HCT116 (cell line): ENCODE results near the gene C13orf46. TPM values are rescaled to one million over a fixed set of nuclear protein-coding genes. Genes with fewer than 3 reads are reported as not detected.

Experiments
- ATAC-seq: fragments of 200-7000 bp; cut with Tn5 transposase; 2 replicates; pipeline ENCODE4 v1.9.1; 2020; ENCODE audit warnings: mild to moderate bottlenecking, moderate library complexity
- BruUV-seq: library from RNA; stranded (reverse); fragments of 400-500 nt; replicated peaks from 2 replicates; lab custom pipeline; 2021; lab: Mats Ljungman, UMichigan
- CTCF ChIA-PET: fragments of 300-600 bp; sonication (Branson Sonifier 250); formaldehyde crosslinking; loops from one replicate; lab custom pipeline; 2021; ENCODE audit warnings: antibody characterized with exemption; lab: Charles Lee
- POLR2A ChIA-PET: fragments of 300-600, 350-600 bp; sonication (Branson Sonifier 250); formaldehyde crosslinking; loops from one replicate; lab custom pipeline; 2021; ENCODE audit warnings: antibody characterized with exemption; lab: Charles Lee
- RAD21 ChIA-PET, 2 experiments: fragments of 300-600 bp; sonication (Branson Sonifier 250); formaldehyde crosslinking; loops; one replicate each; lab custom pipeline; 2023; ENCODE audit warnings: low total read pairs in 2 of 2; ENCODE audit not compliant: uncharacterized antibody in 2 of 2, unreplicated experiment in 2 of 2, low non-redundant PET in 1 of 2; lab: Charles Lee
- DNase-seq: peaks from one replicate; pipeline ENCODE4 v3.0.0-alpha.2; 2010; ENCODE audit warnings: low read depth, low spot score
- H2AFZ ChIP-seq: fragments of 200-600 bp; shearing (Covaris generic), sonication (generic); 2 replicates; pipeline ENCODE4 v1.6.1; 2017; ENCODE audit warnings: low read depth, mixed run types, mixed read lengths, antibody characterized with exemption, low read length; ENCODE audit not compliant: poor library complexity, severe bottlenecking
- H3K27ac ChIP-seq: 2 replicates; pipeline ENCODE4 v1.5.1; 2012; ENCODE audit warnings: low read depth, low read length
- H3K27me3 ChIP-seq: fragments of 200-600 bp; sonication (generic); 2 replicates; pipeline ENCODE4 v1.6.1; 2016; ENCODE audit warnings: mixed run types, low read length, mixed read lengths; ENCODE audit not compliant: insufficient read depth
- H3K36me3 ChIP-seq, 2 experiments: fragments of 200-500 bp in 1 of 2; fragments of 200-600 bp in 1 of 2; sonication (Bioruptor generic) in 1 of 2; sonication (generic) in 1 of 2; 2 replicates each; pipeline versions ENCODE4 v1.5.1 to v1.6.1; 2014 to 2016; ENCODE audit warnings: low read length in 2 of 2, inconsistent platforms in 1 of 2, mixed read lengths in 1 of 2, mixed run types in 1 of 2; ENCODE audit not compliant: insufficient read depth in 2 of 2, control insufficient read depth in 1 of 2
- H3K4me1 ChIP-seq, 2 experiments: fragments of 200-600 bp in 1 of 2; sonication (generic) in 1 of 2; 2 replicates each; pipeline versions ENCODE4 v1.5.1 to v1.6.1; 2012 to 2017; ENCODE audit warnings: low read length in 2 of 2, inconsistent platforms in 1 of 2, mild to moderate bottlenecking in 1 of 2, mixed read lengths in 1 of 2, mixed run types in 1 of 2, moderate library complexity in 1 of 2; ENCODE audit not compliant: insufficient read depth in 2 of 2, control insufficient read depth in 1 of 2
- H3K4me2 ChIP-seq: fragments of 200-600 bp; sonication (generic); 2 replicates; pipeline ENCODE4 v1.6.1; 2017; ENCODE audit warnings: mixed run types, low read length, mixed read lengths
- H3K4me3 ChIP-seq, 2 experiments: fragments of 200-600 bp in 1 of 2; sonication (generic) in 1 of 2; replicated peaks in 1 of 2; 2 replicates each; pipeline ENCODE4 v1.5.1; 2011 to 2016; ENCODE audit warnings: low read length in 2 of 2, control low read depth in 1 of 2, low read depth in 1 of 2, mild to moderate bottlenecking in 1 of 2, mixed read lengths in 1 of 2, mixed run types in 1 of 2
- H3K79me2 ChIP-seq: fragments of 200-600 bp; sonication (generic); 2 replicates; pipeline ENCODE4 v1.6.1; 2017; ENCODE audit warnings: mild to moderate bottlenecking, mixed run types, low read length, moderate library complexity, mixed read lengths; ENCODE audit not compliant: insufficient read depth
- H3K9ac ChIP-seq: fragments of 200-600 bp; sonication (generic); 2 replicates; pipeline ENCODE4 v1.6.1; 2016; ENCODE audit warnings: low read length, mixed read lengths
- H3K9me2 ChIP-seq: fragments of 200-600 bp; sonication (generic), shearing (Covaris generic); 2 replicates; pipeline ENCODE4 v1.6.1; 2017; ENCODE audit warnings: mixed run types, mild to moderate bottlenecking, moderate library complexity; ENCODE audit not compliant: insufficient read depth
- H3K9me3 ChIP-seq, 2 experiments: fragments of 200-500 bp in 1 of 2; fragments of 200-600 bp in 1 of 2; sonication (Bioruptor generic) in 1 of 2; sonication (generic) in 1 of 2; 2 replicates each; pipeline ENCODE4 v1.6.1; 2014 to 2017; ENCODE audit warnings: low read length in 2 of 2, mixed read lengths in 2 of 2, inconsistent platforms in 1 of 2, low read depth in 1 of 2, mild to moderate bottlenecking in 1 of 2, mixed run types in 1 of 2, moderate library complexity in 1 of 2; ENCODE audit not compliant: control insufficient read depth in 1 of 2, insufficient read depth in 1 of 2
- H4K20me1 ChIP-seq: fragments of 200-600 bp; sonication (generic), shearing (Covaris generic); 2 replicates; pipeline ENCODE4 v1.6.1; 2017; ENCODE audit warnings: mixed run types, mild to moderate bottlenecking, moderate library complexity; ENCODE audit not compliant: insufficient read depth
- CEBPB ChIP-seq: IDR thresholded peaks from 2 replicates; pipeline ENCODE4 v1.6.1; 2012; ENCODE audit warnings: low read depth
- EGR1 ChIP-seq: IDR thresholded peaks from 2 replicates; pipeline ENCODE4 v1.6.1; 2012; ENCODE audit warnings: low read depth
- ELF1 ChIP-seq: IDR thresholded peaks from 2 replicates; pipeline ENCODE4 v1.6.1; 2012; ENCODE audit warnings: low read depth, borderline replicate concordance
- EZH2 ChIP-seq: fragments of 200-600 bp; sonication (generic); IDR thresholded peaks from 2 replicates; pipeline ENCODE4 v1.6.1; 2017; ENCODE audit warnings: antibody characterized with exemption, mixed run types
- FOSL1 ChIP-seq: IDR thresholded peaks from 2 replicates; pipeline ENCODE4 v1.6.1; 2012; ENCODE audit warnings: low read depth
- JUND ChIP-seq: IDR thresholded peaks from 2 replicates; pipeline ENCODE4 v1.6.1; 2012
- POLR2A ChIP-seq: IDR thresholded peaks from 2 replicates; pipeline ENCODE4 v1.7.0; 2011; ENCODE audit warnings: borderline replicate concordance; ENCODE audit not compliant: insufficient read depth, insufficient read length; ENCODE audit errors: extremely low read depth
- POLR2AphosphoS5 ChIP-seq: IDR thresholded peaks from 2 replicates; pipeline ENCODE4 v1.6.1; 2011; ENCODE audit warnings: mild to moderate bottlenecking, low read depth, low read length, moderate library complexity
- RAD21 ChIP-seq: IDR thresholded peaks from 2 replicates; pipeline ENCODE4 v1.6.1; 2012; ENCODE audit warnings: low read depth, mild to moderate bottlenecking
- SIN3A ChIP-seq: IDR thresholded peaks from 2 replicates; pipeline ENCODE4 v1.6.1; 2012; ENCODE audit warnings: low read depth
- SP1 ChIP-seq: IDR thresholded peaks from 2 replicates; pipeline ENCODE4 v1.6.1; 2012; ENCODE audit warnings: low read depth
- SRF ChIP-seq: IDR thresholded peaks from 2 replicates; pipeline ENCODE4 v1.6.1; 2012; ENCODE audit warnings: low read depth
- YY1 ChIP-seq: IDR thresholded peaks from 2 replicates; pipeline ENCODE4 v1.6.1; 2011; ENCODE audit warnings: low read length, low read depth, moderate library complexity, mild to moderate bottlenecking; ENCODE audit not compliant: insufficient replicate concordance; ENCODE audit errors: extremely low read depth
- ZFX ChIP-seq: fragments of 450-650 bp; IDR thresholded peaks from 2 replicates; pipeline ENCODE4 v1.6.1; 2017
- ZNF274 ChIP-seq: fragments of 200-500 bp; sonication (Bioruptor generic); IDR thresholded peaks from 2 replicates; pipeline ENCODE4 v1.6.1; 2014; ENCODE audit warnings: mild to moderate bottlenecking, low read depth, low read length, inconsistent platforms
- intact Hi-C: fragments of 100-400 bp; cut with micrococcal nuclease; formaldehyde crosslinking; loops from 2 replicates; pipeline ENCODE4 v1.10.0; 2022
- total RNA-seq: library from RNA; stranded (reverse); gene quantifications from one replicate; pipeline ENCODE4 v1.2.1, GENCODE V29; 2021; ENCODE audit not compliant: unreplicated experiment
- TF ChIP-seq, protein P1 (sequence below): IDR thresholded peaks from 2 replicates; pipeline ENCODE4 v1.6.1; 2011; ENCODE audit warnings: mild to moderate bottlenecking, low read length, moderate library complexity; ENCODE audit not compliant: insufficient replicate concordance; ENCODE audit errors: extremely low read depth
- TF ChIP-seq, protein P2 (sequence below): IDR thresholded peaks from 2 replicates; pipeline ENCODE4 v1.6.1; 2012; ENCODE audit warnings: low read depth
- TF ChIP-seq, protein P3 (sequence below), 3 experiments: fragments of 200-600 bp in 1 of 3; sonication (generic) in 1 of 3; IDR thresholded peaks in 2 of 3; conservative IDR thresholded peaks in 1 of 3; 2 replicates each; pipeline ENCODE4 v1.5.1; 2012 to 2017; ENCODE audit warnings: low read depth in 2 of 3, low read length in 2 of 3, antibody characterized with exemption in 1 of 3, borderline replicate concordance in 1 of 3, control low read depth in 1 of 3, mild to moderate bottlenecking in 1 of 3, mixed read lengths in 1 of 3, mixed run types in 1 of 3, moderate library complexity in 1 of 3; ENCODE audit not compliant: insufficient read depth in 1 of 3
- TF ChIP-seq, protein P4 (sequence below): IDR thresholded peaks from 2 replicates; pipeline ENCODE4 v1.6.1; 2012

C13orf46 gene
- total RNA-seq, 1 experiment from 2014 or later: 0.93 TPM

DNA sequence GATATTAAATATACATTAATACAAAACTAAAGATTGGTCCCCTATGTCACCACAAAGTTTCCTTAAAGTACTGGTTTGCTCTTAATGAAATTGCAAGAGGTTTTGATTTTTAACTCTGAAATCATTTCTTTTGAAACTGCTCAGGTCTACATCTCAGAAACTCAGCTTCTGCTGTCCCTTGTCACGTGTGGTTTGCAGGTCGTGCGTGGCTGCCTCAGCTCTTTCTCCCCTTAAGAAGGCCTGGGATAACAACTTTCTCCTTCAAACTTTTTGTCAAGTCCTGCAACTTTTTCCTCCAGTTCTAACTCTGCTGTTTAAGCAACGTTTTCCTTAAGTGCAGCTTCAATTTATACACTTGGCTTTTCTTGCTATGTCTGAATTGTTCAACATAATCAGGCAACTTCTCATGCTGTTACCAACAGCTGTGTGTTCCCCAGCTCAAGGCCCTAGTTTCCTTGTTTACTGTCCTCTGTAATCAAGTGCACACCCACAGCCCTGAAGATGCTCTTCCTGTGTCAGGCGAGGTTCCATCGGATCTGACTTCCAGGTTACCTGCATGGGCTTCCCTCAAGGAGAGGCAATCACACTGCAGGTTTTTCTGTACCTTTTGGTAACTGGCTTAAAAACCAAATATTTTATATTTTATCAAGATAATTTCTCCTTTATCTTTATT is 13.5 kb downstream of the C13orf46 start (continued):
- TF ChIP-seq EZH2 (no peak), EGR1 (no peak), POLR2A (no peak)
- TF ChIP-seq, all 23 proteins: peak for 0

DNA sequence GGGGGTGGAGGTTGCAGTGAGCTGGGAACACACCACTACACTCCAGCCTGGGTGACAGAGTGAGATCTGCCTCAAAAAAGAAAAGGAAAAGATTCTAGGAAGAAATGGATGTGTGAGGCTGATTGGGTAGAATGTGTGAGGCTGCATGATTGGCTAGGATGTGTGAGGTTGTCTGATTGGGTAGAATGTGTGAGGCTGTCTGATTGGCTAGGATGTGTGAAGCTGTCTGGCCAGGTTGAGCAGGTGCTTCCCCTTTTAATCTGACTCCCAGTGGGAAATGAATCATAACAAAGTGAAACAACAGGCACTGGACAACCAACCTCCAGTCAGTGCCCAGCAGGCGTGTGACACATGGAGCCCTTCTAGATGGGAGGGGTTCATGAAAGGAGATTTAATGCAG is 14.7 kb downstream of the C13orf46 start:
- no TSS peak for BruUV-seq
- ChIA-PET RAD21 (no interaction called here), CTCF (no interaction called here), POLR2A (no interaction called here)
- Histone ChIP-seq H3K36me3 (no peaks in the 10 kb centered on the region), H3K4me1 (no peaks in the 10 kb centered on the region), H3K27ac (no peak overlapping the region), H3K9me2 (no peaks in the 10 kb centered on the region), H3K9me3 (peaks cover 13 to 22% of the 10 kb centered on the region in 2 experiments; a peak in 3 of 4 replicates), H2AFZ (no peak overlapping the region), H3K4me3 (no peak overlapping the region), H3K27me3 (no peaks in the 10 kb centered on the region), H3K9ac (no peak overlapping the region), H3K4me2 (no peak overlapping the region), H3K79me2 (no peaks in the 10 kb centered on the region), H4K20me1 (no peaks in the 10 kb centered on the region)
- intact Hi-C loops: loop anchor here (10.0 kb wide), 1 partner anchor 186 kb away; no protein-coding TSS in a partner anchor
- no peak for DNase-seq
- ATAC-seq: no peak; the same call in 1 of the 2 replicates
- TF ChIP-seq YY1 (no peak), SP1 (no peak), SRF (no peak), POLR2AphosphoS5 (no peak), ZNF274 (no peak), CEBPB (no peak), SIN3A (no peak), ZFX (no peak), EGR1 (no peak), ELF1 (no peak), EZH2 (no peak), JUND (no peak), RAD21 (no peak), FOSL1 (no peak), POLR2A (no peak)
- TF ChIP-seq, protein P1, sequence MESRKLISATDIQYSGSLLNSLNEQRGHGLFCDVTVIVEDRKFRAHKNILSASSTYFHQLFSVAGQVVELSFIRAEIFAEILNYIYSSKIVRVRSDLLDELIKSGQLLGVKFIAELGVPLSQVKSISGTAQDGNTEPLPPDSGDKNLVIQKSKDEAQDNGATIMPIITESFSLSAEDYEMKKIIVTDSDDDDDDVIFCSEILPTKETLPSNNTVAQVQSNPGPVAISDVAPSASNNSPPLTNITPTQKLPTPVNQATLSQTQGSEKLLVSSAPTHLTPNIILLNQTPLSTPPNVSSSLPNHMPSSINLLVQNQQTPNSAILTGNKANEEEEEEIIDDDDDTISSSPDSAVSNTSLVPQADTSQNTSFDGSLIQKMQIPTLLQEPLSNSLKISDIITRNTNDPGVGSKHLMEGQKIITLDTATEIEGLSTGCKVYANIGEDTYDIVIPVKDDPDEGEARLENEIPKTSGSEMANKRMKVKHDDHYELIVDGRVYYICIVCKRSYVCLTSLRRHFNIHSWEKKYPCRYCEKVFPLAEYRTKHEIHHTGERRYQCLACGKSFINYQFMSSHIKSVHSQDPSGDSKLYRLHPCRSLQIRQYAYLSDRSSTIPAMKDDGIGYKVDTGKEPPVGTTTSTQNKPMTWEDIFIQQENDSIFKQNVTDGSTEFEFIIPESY: no peak
- TF ChIP-seq, protein P2, sequence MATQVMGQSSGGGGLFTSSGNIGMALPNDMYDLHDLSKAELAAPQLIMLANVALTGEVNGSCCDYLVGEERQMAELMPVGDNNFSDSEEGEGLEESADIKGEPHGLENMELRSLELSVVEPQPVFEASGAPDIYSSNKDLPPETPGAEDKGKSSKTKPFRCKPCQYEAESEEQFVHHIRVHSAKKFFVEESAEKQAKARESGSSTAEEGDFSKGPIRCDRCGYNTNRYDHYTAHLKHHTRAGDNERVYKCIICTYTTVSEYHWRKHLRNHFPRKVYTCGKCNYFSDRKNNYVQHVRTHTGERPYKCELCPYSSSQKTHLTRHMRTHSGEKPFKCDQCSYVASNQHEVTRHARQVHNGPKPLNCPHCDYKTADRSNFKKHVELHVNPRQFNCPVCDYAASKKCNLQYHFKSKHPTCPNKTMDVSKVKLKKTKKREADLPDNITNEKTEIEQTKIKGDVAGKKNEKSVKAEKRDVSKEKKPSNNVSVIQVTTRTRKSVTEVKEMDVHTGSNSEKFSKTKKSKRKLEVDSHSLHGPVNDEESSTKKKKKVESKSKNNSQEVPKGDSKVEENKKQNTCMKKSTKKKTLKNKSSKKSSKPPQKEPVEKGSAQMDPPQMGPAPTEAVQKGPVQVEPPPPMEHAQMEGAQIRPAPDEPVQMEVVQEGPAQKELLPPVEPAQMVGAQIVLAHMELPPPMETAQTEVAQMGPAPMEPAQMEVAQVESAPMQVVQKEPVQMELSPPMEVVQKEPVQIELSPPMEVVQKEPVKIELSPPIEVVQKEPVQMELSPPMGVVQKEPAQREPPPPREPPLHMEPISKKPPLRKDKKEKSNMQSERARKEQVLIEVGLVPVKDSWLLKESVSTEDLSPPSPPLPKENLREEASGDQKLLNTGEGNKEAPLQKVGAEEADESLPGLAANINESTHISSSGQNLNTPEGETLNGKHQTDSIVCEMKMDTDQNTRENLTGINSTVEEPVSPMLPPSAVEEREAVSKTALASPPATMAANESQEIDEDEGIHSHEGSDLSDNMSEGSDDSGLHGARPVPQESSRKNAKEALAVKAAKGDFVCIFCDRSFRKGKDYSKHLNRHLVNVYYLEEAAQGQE: no peak
- TF ChIP-seq, protein P3, sequence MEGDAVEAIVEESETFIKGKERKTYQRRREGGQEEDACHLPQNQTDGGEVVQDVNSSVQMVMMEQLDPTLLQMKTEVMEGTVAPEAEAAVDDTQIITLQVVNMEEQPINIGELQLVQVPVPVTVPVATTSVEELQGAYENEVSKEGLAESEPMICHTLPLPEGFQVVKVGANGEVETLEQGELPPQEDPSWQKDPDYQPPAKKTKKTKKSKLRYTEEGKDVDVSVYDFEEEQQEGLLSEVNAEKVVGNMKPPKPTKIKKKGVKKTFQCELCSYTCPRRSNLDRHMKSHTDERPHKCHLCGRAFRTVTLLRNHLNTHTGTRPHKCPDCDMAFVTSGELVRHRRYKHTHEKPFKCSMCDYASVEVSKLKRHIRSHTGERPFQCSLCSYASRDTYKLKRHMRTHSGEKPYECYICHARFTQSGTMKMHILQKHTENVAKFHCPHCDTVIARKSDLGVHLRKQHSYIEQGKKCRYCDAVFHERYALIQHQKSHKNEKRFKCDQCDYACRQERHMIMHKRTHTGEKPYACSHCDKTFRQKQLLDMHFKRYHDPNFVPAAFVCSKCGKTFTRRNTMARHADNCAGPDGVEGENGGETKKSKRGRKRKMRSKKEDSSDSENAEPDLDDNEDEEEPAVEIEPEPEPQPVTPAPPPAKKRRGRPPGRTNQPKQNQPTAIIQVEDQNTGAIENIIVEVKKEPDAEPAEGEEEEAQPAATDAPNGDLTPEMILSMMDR (IDR thresholded peaks at IDR 0.05 in 2 of 3, conservative IDR thresholded peaks at IDR 0.05 in 1 of 3; ENCODE audit: borderline replicate concordance in 1 of 3, insufficient read depth in 1 of 3, low read depth in 2 of 3, low read length in 2 of 3): no peak
- TF ChIP-seq, protein P4, sequence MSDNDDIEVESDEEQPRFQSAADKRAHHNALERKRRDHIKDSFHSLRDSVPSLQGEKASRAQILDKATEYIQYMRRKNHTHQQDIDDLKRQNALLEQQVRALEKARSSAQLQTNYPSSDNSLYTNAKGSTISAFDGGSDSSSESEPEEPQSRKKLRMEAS: no peak
